H4 (cell line): ENCODE results near the gene APLNR. TPM values are rescaled to one million over a fixed set of nuclear protein-coding genes. Genes with fewer than 3 reads are reported as not detected.
A peak's percentile ranks its signal among the peaks of the same experiment; 100 is the strongest.

Source experiments
- DNase-seq: peaks from one replicate; pipeline ENCODE4 v3.0.0-alpha.2; 2015; ENCODE audit warnings: low spot score
- total RNA-seq: library from RNA; depleted of rRNA; stranded (reverse); fragments of >200 nt; shearing (Covaris generic); gene quantifications from 2 replicates; pipeline ENCODE4 v1.2.3, GENCODE V29; 2014

The APLNR gene
- total RNA-seq, 1 experiment from 2014 or later: 0.10 TPM

DNA sequence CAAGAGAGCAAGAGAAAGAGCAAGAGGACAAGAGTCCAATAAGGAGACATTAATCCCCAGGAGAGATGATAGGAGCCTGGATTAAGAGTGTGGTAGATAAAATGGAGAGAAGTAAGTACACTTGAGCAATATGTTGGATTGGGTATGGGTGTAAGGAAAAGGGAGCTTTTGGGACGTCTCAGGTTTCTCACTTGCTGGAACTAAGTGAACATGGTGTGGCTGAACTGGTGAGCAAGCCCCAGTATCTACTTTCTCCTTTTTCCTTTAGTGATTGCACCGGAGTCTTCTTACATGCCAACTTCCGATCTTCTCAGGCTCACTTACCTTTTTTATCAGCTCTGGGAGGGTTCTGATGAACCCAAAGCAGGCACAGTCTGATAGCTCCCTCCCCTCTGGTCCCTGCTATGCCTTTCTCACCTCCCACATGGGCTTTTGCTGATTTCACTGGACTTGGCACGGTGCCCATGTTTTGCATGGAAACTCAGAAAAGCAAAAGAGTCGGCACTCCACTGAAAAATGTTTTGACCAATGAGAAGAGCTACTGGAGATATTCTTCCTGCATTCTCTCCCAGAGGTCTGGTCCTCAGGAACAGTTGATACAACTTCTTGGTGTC, 14.5 kb upstream of the APLNR start:
- DNase-seq: peak; percentile 29

DNA sequence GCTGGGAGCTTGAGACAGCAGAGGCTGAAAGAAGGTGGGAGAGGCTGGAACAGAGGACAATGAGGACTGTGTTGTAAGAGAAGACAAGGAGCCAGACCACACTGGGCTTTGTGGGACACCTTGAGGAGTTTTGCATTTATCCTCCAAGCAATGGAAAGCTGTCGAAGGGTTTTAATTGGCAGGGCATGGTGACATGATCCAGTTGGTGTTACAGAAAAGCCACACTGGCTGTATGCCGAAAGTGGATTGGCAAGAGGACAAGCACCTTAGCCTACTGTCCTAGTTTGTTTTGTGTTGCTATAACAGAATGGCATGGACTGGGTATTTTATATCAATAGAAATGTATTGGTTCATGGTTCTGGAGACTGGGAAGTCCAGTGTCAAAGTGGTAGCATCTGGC, 14.0 kb upstream of the APLNR start:
- DNase-seq: no peak

DNA sequence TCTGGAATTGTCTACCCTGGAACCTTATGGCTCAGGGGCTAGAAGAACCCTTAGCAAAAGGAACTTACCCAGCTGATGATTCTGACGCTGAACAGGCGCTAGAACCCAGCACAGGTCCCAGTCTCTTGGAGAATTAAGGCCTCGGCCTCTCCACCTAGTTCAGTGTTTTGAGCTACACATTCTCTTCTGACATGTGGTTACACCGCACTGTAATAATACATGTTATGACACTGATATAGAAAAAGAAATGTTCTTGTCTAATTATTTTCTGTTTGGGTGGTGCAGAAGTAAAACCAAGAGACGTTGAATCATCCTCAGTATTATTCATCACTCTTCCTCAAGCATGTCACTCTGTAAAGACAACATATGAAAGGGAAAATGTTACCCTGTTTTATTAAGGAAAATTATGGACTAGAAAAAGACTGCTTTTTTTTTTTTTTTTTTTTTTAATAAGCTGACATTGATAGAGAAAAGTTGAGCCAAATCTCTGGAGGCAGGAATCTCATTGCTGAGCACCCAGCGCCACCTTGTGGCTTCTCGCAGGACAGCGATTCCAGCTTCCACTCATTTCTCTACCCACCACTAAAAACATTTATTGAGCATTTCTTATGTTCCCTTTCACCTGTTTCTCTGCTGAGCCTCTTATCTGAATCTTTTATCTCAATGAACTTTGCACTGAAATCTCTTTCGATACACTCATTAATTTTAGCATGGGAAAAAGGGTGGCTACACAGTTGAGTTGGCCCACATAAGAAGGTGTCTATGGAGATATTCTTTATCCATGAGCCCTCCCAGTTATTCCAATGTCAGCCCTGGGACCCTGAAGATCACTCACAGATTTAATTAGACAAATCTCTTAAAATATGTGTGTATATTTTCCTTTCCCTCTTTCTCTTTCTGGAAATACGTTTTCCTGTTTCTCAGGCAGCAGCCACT, 12.6 kb upstream of the APLNR start:
- DNase-seq: peak; percentile 43

DNA sequence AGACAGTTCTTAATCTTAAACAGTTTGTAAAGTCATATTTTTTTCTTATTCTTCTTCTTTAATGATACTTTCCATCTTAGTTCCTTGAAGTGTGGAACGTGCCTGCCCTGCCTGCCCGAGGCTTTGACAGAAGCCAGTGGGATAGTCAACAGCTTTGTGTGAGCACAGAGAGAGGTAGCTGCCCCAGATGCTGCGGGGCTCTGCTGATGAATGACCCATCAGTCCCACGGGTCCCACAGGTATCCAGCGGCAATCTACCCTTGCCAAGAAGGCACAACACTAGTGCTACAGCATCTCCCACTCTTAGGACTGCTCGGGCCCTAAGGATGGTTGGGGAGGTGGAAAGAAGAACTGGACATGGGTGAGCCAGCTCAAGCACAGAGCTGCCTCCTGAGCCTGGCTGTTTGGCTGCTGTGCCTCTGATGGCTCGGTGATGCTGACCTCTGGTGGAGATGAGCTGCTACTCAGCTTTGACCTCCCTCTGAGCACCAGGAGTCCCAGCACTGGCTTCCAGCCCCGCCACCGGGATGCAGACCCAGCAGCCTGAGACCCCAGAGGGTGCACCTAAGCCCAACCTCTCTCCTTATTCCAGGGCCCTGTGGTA, 11.8 kb upstream of the APLNR start:
- DNase-seq: peak; percentile 55

DNA sequence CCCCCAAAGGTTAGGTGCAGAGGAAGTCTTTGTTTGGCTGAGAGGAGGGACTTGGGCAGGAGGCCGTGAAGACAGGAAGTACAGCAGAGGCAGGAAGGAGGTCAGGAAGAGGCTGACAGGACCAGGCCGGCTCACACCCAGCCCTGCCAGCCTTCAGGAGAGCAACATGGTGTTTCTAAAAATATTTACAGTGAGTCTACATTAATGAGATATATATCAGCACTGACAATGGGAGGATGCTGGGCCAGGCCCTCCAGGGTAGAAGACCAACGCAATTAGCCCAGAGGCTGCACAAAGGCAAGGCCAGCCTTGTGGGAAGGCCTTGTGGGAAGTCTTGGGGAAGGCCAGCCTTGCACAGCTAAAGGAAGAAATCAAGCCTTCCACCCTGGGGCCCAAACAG, 7.9 kb upstream of the APLNR start:
- no peak for DNase-seq

DNA sequence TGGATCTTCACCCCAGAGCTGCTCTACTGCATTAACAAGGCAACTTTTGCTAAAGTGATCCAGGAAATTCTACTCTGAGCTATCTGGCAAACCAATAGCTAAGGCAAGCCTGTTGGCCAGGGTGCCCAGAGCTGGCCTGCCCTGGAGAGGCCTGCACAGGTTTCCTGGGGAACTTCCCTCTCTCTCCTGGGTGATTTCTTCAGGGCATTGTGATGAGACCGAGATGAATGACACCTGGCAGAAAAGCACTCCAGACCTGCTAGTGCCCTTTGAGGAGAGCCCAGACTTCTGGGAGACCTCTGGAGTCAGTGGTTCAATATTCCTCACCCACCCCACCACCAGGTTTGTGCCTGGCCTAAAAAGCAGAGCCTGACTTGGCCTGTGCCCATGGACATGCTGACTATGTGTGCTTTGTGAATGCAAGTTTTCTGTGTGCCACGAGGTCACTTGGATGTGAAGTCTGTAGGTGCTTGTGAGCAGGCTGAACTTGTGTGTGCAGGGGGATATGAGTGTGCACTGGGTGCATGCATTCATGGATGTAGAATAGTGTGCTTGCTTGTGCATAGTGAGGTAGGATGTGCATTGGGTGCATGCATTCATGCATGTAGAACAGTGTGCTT, 4.4 kb upstream of the APLNR start:
- DNase-seq: no peak

DNA sequence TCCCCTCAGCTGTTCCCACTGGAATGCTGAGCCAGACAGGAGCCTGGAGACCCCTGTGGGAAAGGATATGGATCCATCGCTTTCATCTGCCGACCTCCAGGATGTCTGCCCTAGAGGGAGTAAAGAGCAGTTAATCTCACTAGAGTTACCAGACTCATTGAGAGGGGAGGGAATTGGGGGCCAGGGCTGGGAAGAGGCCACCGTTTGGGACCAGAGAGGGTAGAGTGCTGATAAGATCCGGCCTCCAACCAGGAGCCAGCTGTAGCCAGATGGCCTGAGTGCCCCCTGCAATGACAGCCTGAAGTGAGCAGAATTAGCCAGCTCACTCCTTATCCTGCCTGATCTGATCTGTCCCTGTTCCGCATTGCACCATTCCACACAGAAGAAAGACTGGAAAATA, 3.7 kb upstream of the APLNR start:
- DNase-seq: no peak

DNA sequence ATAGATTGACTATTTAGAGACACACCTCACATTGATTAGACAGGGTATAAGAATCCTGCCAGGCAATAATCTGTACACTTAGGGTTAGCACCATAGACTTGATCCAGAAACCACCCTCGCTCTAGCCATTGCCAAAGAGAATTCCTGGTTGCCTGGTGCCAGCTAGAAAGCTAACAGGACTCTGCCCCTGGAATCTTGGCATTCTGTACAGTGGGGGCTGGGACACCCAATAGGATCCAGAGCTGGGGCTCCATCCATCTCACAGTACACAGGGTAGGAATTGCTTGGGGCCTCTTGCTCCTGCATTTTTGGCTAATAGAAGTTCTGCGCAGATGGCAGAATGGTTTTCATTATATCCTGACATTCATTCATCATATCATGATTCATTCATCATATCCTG, 3.0 kb upstream of the APLNR start:
- no peak for DNase-seq

DNA sequence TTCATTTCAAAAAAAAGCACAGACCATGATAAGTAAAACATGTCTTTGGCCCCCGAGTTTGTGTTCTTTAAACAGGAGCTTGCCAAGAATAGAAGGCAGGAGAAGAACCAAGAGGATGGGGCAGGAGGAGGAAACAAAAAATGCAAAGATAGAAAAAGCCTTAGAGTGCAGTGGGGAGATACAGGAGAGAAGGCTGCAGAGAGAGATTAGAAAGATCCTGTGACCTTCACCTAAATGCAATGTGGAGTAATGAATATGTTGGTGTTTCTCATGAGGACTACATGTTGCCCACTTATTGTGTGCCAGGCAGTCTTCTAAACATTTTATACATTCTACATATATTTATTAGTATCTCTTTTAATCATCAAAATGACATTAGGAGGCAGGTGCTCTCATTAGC, 2.3 kb upstream of the APLNR start:
- no peak for DNase-seq

DNA sequence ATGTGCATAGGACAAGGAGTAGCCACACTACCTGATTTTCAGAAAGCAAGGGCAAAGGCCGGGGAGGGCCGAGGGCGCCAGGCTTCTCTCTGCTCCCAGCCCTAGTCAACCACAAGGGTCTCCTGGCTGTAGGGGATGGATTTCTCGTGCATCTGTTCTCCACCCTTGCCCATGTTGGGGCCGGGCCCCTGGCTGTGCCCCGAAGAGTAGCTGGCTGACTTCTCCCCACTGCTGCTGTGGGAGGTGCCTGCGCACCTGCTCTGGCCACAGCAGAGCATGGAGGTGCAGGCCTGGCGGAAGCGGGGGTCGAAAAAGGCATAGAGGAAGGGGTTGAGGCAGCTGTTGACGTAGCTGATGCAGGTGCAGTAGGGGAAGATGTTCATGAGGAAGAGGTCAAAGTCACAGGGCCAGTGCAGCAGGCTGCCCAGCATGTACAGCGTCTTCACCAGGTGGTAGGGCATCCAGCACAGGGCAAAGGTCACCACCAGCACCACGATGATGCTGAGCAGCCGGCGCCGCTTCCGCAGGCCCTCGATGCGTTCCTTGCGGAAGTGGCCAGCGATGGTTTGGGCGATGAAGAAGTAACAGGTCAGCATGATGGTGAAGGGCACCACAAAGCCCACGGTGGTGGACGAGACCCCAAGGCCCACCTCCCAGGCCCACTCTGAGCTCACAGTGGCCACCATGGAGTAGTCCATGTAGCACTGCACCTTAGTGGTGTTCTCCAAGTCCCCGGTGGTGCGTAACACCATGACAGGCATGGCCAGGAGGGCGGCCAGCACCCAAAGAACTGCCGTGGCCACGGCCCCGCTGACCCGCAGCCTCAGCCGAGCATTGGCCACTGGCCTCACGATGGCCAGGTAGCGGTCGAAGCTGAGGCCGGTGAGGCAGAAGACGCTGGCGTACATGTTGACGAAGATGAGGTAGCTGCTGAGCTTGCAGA, 1.0 kb downstream of the APLNR start:
- DNase-seq: no peak

DNA sequence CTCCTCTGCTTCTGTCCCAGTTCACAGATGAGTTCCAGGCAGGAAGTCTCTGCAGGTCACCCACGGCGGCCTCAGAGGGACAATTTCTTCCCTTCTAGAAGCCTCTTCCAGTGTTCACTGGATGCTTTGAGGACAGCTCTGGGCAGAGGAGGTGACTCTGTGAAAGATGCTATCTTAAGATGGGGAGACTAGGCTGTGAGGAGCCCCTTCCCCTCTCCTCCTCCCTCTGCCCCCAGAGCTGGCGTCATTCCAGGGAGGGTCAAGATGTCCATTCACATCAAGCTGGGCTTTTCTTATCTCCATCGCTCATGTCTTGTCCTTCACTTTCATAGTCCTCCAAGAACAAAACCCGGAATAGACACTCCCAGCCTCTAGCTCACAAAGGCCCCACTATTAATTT, 3.3 kb downstream of the APLNR start:
- no peak for DNase-seq

DNA sequence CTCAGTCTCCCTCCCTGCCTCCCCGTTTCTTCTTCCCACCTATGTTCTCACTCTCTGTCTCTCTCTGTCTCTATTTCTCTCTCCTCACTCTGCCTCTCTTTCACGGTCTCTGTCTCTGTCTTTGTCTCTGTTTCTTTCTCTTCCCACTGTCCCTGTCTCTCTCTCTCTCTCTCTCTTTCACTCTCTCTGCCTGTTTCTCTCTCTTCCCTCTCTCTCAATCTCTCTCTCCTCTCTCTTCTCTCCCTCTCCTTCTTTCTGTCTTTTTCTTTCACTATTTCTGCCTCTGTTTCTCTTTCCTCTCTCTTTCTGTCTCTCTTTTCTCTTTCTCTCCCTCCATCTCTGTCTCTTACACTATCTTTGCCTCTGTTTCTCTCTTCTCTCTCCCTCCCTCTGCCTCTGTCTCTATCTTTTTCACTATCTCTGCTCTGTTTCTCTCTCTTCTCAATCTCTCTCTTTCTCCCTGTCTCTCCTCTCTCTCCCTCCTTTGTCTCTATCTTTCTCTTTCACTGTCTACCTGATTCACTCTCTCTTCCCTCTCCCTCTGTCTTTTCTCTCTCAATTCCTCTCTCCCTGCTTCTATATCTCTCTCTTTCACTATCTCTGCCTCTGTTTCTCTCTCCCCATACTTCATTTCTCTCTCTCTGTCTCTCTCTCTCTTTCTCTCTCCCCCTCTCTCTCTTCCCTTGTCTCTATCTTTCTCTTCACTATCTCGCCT, 5.4 kb downstream of the APLNR start:
- DNase-seq: no peak

DNA sequence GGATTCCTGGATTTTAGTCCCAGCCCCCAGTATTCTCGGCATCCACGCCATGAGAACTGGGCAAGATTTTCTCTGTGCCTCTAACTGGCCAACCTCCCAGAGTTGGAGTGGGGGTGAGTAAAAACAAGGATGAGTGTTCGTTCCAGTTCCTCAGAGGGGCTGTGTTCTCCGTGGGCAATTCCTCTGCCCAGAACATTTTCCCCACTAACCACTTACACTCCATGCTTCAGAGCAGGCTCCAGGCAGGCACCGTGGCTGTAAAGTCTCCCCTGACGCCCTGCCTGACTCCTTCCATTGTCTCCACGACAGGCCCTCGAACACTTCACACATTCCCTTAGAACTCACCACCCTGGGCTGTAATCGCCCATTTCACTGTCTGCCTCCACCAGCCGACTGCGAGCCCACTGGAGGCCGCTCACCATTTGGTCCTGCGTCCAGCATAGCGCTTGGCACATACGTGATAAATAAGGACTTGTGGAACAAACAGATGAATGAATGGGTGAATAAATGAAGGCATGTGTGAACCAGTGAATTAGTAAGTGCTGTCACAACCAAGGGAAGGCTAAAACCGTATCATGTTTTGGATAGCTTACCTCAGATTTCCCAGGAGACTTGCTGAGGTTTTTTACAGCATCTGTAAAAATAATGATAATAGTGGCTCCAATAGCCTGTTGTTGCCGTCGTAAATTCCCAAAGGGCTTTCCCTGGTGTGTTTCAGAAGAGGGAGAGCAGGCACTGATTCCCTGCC, 6.1 kb downstream of the APLNR start:
- no peak for DNase-seq

DNA sequence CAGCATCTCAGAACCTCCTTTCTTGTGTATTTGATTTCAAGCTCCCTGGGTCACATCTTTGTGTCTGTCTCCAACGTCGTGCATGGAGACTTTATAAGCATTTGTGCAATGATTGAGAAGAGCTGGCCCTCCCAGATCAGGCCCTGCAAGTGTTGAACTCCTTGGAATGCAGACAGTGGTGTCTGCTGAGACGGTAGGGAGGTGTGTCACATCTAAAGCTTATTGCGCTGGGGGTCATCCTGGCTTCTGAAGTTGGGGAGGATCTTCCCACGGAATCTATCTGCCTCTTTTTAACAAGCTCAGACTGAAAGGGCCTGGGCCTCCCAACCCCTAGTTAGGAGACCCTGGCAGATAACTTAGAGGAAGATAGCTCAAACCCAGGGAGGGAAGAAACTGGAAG, 6.7 kb downstream of the APLNR start:
- no peak for DNase-seq

DNA sequence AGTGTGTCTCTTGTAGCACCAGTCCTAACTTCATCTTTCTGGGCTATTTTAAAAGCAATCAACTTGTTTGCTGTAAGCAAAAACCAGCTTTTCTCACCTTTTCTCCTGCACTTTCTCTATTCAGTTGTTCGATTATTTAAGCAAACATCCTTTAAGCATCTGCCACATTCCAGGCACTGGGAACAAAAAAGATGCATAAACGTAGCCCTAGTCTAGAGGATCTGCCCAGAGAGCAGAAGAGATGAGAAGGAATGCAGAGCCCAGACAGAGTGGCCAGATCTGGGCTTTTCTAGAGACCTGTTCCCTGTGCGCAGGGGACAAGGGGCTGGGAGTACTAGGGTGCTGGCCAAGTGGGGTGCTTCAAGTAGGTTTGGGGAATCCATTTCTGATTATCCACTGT, 8.4 kb downstream of the APLNR start:
- DNase-seq: no peak

DNA sequence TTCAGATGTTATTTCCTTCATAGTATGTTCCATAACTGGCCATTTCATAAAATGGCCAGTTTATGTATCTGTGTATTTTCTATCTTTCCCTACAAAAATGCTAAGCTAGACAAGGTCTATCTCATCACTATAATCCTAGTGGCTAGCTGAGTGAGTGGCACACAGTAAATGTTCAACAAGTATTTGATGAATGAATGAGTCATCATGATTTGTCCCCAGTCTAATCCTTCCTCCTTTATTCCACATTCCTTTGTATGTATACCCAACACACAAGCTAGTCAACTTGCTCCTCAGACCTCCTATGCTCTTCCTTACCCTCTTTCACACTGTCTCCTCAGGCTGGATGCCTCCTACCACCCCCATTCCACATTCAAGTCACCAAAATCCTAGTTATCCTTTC, 12.5 kb downstream of the APLNR start:
- DNase-seq: no peak

DNA sequence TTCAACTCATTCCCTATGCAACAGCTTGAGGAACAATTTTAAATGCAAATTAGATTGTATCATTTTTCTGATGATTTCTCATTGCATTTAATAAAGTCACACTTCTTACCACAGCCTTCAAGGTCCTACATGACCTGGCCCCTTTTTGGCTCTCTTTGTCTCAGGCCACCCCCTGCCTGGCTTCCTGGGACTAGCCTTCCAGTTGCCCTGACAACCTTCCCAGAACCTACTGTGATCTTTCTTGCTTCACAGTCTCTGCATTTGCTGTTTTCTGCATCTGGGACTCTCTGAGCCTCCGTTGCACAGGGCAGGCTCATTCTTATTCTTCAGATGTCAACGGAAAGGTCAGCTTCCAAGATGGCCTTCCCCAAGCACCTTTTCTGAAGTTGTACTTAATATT, 12.9 kb downstream of the APLNR start:
- DNase-seq: no peak

DNA sequence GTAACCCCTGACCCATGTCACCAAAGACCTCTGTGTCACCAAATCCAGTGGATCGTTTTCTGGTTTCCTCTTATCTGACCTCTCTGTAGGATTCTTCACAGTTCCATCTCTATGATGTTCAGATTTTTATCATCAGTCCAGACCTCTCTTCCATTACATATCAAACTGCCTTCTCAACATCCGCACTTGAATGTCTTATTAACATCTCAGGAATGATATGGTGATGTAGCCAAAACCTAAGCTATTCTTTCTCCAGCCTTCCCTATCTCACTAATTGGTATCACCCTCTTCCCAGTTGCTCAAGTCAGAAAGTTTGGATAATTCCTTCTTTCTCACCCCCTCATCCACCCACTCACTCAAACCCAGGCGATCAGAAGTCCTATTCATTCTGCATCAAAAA, 13.4 kb downstream of the APLNR start:
- DNase-seq: no peak

DNA sequence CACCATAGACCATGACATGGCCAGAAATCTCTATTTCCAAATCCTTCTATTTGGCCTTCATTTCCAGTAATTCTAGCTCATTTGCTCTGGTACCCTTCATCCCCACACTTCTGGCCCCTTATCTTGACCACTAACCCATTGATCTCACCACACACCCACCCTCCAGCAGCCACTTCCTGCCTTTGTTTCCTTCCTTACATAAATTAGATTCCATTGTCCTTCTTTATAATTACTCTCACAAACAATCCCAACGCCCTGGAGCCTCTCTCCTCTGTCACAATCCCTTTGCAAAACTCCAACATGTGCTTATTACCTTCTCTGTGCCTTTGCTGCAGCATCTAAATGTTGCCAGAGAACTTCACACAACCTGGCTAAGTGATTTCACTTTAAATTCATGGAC, 14.8 kb downstream of the APLNR start:
- no peak for DNase-seq

DNA sequence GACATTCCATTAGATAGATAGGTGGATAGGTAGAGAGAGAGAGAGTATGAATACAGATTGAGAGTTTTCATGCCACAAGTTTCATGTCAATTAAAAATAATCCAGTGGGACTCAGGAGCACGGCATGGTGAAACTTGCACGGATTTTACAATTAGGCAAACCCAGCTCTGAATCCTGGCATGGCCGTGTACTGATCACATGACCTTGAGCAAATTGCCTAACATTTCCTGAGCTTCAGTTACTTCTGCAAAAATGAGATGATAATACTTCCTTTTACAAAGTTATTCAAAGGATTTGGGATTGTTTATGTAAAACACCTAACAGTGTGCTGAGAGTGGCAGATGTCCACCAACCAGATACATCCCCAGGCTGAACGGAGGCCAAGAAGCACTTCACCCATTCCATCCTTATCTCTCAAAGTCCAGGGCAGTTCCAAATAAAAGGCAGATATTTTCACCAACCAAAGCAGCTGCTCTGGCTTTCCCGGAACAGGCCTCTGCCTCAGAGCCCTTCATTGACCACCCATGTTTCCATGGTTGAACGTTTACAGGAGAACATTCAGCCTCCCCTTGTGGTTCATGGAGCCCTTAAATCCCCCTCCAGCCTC, 17.9 kb downstream of the APLNR start:
- no peak for DNase-seq
